Smooth muscle cell (in vitro differentiated cells): ENCODE results near the gene AP3D1. TPM values are rescaled to one million over a fixed set of nuclear protein-coding genes. Genes with fewer than 3 reads are reported as not detected.

ENCODE experiments used
- DNase-seq: peaks from one replicate; lab custom pipeline; 2025; ENCODE audit not compliant: unreplicated experiment; lab: John Stamatoyannopoulos, UW
- H2AFZ ChIP-seq: fragments of 200-600 bp; sonication (generic); 2 replicates; pipeline ENCODE4 v1.6.0; 2016; ENCODE audit warnings: antibody characterized with exemption, low read depth, mild to moderate bottlenecking
- H3F3A ChIP-seq: fragments of 200-600 bp; sonication (generic); 2 replicates; pipeline ENCODE4 v1.6.0; 2017; ENCODE audit warnings: antibody characterized with exemption, low read depth
- H3K27ac ChIP-seq: fragments of 200-600 bp; sonication (generic); 2 replicates; pipeline ENCODE4 v1.5.1; 2016; ENCODE audit warnings: low read depth, mild to moderate bottlenecking
- H3K27me3 ChIP-seq: fragments of 200-600 bp; sonication (generic); 2 replicates; pipeline ENCODE4 v1.6.1; 2016; ENCODE audit warnings: low read depth, mild to moderate bottlenecking
- H3K36me3 ChIP-seq: fragments of 200-600 bp; sonication (generic); 2 replicates; pipeline ENCODE4 v1.5.1; 2016; ENCODE audit warnings: low read depth
- H3K4me1 ChIP-seq: fragments of 200-600 bp; sonication (generic); 2 replicates; pipeline ENCODE4 v1.5.1; 2016; ENCODE audit warnings: low read depth
- H3K4me2 ChIP-seq: fragments of 200-600 bp; sonication (generic); 2 replicates; pipeline ENCODE4 v1.6.0; 2016; ENCODE audit warnings: mild to moderate bottlenecking
- H3K4me3 ChIP-seq: fragments of 200-600 bp; sonication (generic); 2 replicates; pipeline ENCODE4 v1.5.1; 2016; ENCODE audit warnings: mild to moderate bottlenecking
- H3K79me2 ChIP-seq: fragments of 200-600 bp; sonication (generic); 2 replicates; pipeline ENCODE4 v1.6.0; 2016; ENCODE audit warnings: low read depth, mild to moderate bottlenecking
- H3K9ac ChIP-seq: fragments of 200-600 bp; sonication (generic); 2 replicates; pipeline ENCODE4 v1.6.0; 2016; ENCODE audit warnings: low read depth
- H3K9me3 ChIP-seq: fragments of 200-600 bp; sonication (generic); replicated peaks from 2 replicates; pipeline ENCODE4 v1.5.1; 2016; ENCODE audit warnings: low read depth
- H4K20me1 ChIP-seq: fragments of 200-600 bp; sonication (generic); 2 replicates; pipeline ENCODE4 v1.6.0; 2016; ENCODE audit warnings: low read depth
- WGBS: methylation state at CpG from one replicate; pipeline ENCODE4 v1.1.7; 2016; ENCODE audit warnings: low lambda C conversion rate; 5-methylcytosine and 5-hydroxymethylcytosine counted together
- polyA plus RNA-seq: library from polyadenylated mRNA; unstranded; fragments of >200 nt; fragmentation: Nextera tagmentation; extraction: Ambion mirVana; gene quantifications from 2 replicates; pipeline ENCODE4 v1.2.1, GENCODE V29; 2016
- total RNA-seq: library from RNA; depleted of rRNA; stranded (reverse); fragments of >200 nt; gene quantifications from 2 replicates; pipeline ENCODE4 v1.2.3, GENCODE V29; 2014
- TF ChIP-seq, protein P1 (sequence below): fragments of 200-600 bp; sonication (generic); IDR thresholded peaks from 2 replicates; pipeline ENCODE4 v1.5.1; 2017; ENCODE audit warnings: borderline replicate concordance, mild to moderate bottlenecking, antibody characterized with exemption; ENCODE audit not compliant: insufficient read depth, poor library complexity, severe bottlenecking

The AP3D1 gene
- total and polyA plus RNA-seq, 2 experiments from 2014 or later, result 66.2 to 81.0 TPM

DNA sequence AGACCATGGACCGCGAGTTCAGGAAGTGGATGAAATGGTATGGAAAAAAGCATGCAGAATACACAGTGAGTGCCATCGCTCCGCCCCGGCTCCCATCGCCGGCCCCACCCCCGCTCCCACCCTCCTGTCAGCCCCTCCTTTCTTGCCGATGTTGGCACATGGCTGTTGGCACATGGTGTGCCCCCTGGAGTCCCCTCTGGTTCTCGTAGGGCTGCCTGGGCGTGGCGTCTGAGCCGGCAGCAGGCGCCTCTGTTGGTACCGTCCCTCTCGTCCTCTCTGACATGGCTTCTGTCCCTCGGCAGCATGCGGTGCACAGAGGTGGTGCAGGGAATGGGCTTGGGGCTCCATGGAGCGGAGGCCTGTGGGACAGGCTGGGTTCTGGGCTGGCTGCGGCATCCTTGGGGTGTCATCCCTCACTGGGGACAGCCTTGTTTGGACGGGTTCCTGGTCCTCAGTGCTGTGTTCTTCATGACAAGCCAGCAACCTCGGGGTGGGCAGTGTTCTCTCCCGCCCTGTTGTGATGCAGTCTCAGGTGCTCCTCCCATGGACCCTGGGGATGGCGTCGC, 43.2 kb upstream of the AP3D1 start:
- no peak overlapping the region for H3K27ac ChIP-seq
- no peaks in the 10 kb centered on the region for H3K36me3 ChIP-seq
- H3K4me3 ChIP-seq, result no peak overlapping the region
- H3K27me3 ChIP-seq, result no peaks in the 10 kb centered on the region
- peaks cover 49% of the 10 kb centered on the region for H4K20me1 ChIP-seq
- H3K9me3 ChIP-seq, result no peaks in the 10 kb centered on the region
- H3F3A ChIP-seq, result no peaks in the 10 kb centered on the region
- no peak overlapping the region for H3K4me2 ChIP-seq
- no peak overlapping the region for H3K9ac ChIP-seq
- H3K79me2 ChIP-seq, result no peaks in the 10 kb centered on the region
- no peak for DNase-seq
- TF ChIP-seq, protein P1, sequence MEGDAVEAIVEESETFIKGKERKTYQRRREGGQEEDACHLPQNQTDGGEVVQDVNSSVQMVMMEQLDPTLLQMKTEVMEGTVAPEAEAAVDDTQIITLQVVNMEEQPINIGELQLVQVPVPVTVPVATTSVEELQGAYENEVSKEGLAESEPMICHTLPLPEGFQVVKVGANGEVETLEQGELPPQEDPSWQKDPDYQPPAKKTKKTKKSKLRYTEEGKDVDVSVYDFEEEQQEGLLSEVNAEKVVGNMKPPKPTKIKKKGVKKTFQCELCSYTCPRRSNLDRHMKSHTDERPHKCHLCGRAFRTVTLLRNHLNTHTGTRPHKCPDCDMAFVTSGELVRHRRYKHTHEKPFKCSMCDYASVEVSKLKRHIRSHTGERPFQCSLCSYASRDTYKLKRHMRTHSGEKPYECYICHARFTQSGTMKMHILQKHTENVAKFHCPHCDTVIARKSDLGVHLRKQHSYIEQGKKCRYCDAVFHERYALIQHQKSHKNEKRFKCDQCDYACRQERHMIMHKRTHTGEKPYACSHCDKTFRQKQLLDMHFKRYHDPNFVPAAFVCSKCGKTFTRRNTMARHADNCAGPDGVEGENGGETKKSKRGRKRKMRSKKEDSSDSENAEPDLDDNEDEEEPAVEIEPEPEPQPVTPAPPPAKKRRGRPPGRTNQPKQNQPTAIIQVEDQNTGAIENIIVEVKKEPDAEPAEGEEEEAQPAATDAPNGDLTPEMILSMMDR, result no peak
- WGBS, result 97% methylated on average over 22 of the region's 25 CpGs
- H3K4me1 ChIP-seq, result no peaks in the 10 kb centered on the region
- H2AFZ ChIP-seq, result no peak overlapping the region

DNA sequence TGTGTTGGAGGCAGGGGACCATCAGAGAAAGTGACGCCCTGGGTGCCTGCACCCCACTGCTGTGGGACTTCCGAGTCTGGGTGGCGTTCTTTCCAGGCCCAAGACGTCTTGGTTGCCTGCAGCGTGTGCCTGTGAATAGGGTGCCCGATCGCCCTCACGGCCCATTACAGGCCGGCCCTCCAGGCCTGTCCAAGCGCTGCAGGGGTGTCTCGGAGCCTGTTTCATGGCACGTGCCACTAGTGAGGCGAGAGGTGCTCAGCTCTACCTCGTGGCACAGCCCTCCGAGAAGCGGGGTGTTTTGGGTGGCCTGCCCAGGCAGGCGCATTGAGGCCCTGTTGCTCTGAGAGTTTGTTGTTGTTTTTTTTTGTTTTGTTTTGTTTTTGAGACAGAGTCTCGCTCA, 42.4 kb upstream of the AP3D1 start:
- H3F3A ChIP-seq, result no peaks in the 10 kb centered on the region
- TF ChIP-seq, protein P1, result no peak
- peaks cover 49% of the 10 kb centered on the region for H4K20me1 ChIP-seq
- H3K4me2 ChIP-seq, result no peak overlapping the region
- H3K79me2 ChIP-seq, result peaks cover 6% of the 10 kb centered on the region
- H3K27ac ChIP-seq, result no peak overlapping the region
- no peaks in the 10 kb centered on the region for H3K4me1 ChIP-seq
- WGBS, result 98% methylated on average over 18 of the region's 18 CpGs
- no peak overlapping the region for H3K4me3 ChIP-seq
- no peak overlapping the region for H3K9ac ChIP-seq
- H3K9me3 ChIP-seq, result no peaks in the 10 kb centered on the region
- H3K36me3 ChIP-seq, result no peaks in the 10 kb centered on the region
- no peak overlapping the region for H2AFZ ChIP-seq
- DNase-seq, result no peak
- H3K27me3 ChIP-seq, result no peaks in the 10 kb centered on the region

DNA sequence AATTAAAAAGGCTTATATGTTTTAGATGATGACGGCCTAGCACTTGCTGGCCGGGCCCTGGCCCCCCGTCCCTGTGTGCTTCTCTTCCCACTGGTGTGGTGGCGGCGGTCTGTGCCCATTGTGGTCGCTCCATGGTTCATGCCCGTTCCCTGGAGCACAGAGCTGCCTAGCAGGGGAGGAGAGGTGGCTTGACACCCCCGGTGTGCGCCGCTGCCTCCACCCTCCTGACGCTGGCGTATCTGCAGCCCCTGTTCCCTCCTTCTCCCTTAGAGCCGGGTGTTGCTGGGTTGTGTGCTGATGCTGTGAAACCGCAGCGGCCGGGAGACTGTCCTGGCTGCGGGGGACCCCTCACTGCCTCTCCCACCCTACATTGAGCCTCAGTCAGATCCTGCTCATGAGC, 41.5 kb upstream of the AP3D1 start:
- Histone ChIP-seq H4K20me1 (peaks cover 48% of the 10 kb centered on the region), H3K79me2 (peaks cover 7% of the 10 kb centered on the region), H3K4me1 (no peaks in the 10 kb centered on the region), H3K27ac (no peak overlapping the region), H3F3A (no peaks in the 10 kb centered on the region), H2AFZ (no peak overlapping the region), H3K36me3 (no peaks in the 10 kb centered on the region), H3K9me3 (no peaks in the 10 kb centered on the region), H3K27me3 (no peaks in the 10 kb centered on the region), H3K9ac (no peak overlapping the region), H3K4me3 (no peak overlapping the region), H3K4me2 (no peak overlapping the region)
- DNase-seq, result no peak
- TF ChIP-seq, protein P1, result no peak
- WGBS, result 98% methylated on average over 17 of the region's 17 CpGs
